Measurements from ENCODE around the gene PIGP. TPM values are rescaled to one million over a fixed set of nuclear protein-coding genes. Genes with fewer than 3 reads are reported as not detected.
A peak's percentile ranks its signal among the peaks of the same experiment; 100 is the strongest.

PIGP gene
- polyA plus RNA-seq, 1 donor: 36.8 TPM

DNA sequence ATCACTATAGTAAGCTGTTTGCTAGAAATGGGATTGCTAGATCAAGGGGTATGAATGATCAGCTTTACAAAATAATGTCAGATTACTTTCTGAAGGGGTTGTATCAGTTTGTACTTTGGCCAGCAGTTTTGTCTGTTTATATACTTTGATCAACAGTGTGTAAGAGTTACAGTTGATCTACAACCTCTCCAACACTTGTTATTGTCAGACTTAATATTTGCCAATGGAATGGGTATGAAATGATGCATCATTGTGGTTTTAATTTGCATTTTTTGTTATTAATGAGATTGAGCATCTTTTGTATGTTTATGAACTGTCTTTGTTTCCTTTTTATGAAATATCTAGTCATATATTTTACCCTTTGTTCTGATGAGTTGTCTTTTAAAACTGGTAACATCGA, 4.5 kb upstream of the PIGP start:
- no peak for DNase-seq
- WGBS (ENCODE audit: insufficient coverage, low lambda C conversion rate): 100% methylated on average over 1 of the region's 1 CpG
- Histone ChIP-seq H3K27ac (ENCODE audit: low read length) (no peak overlapping the region), H3K9me3 (ENCODE audit: control insufficient read depth, low read depth, low read length) (peaks cover 6% of the 10 kb centered on the region), H3K4me1 (ENCODE audit: control insufficient read depth, insufficient read depth, low read length) (no peaks in the 10 kb centered on the region), H3K36me3 (ENCODE audit: control insufficient read depth, insufficient read depth, low read length) (no peaks in the 10 kb centered on the region), H3K27me3 (ENCODE audit: control insufficient read depth, insufficient read depth, low read length) (no peaks in the 10 kb centered on the region), H3K4me3 (ENCODE audit: low read length) (no peak overlapping the region)

GRCh38 chr21:37076087-37076850, 3.4 kb upstream of the PIGP start:
- H3K27me3 ChIP-seq (ENCODE audit: control insufficient read depth, insufficient read depth, low read length): no peaks in the 10 kb centered on the region
- no peak overlapping the region for H3K27ac ChIP-seq (ENCODE audit: low read length)
- H3K4me3 ChIP-seq (ENCODE audit: low read length): no peak overlapping the region
- H3K9me3 ChIP-seq (ENCODE audit: control insufficient read depth, low read depth, low read length): peaks cover 6% of the 10 kb centered on the region
- no CpG with 5 or more reads among the region's 4 CpGs for whole genome bisulfite sequencing (ENCODE audit: insufficient coverage, low lambda C conversion rate)
- H3K36me3 ChIP-seq (ENCODE audit: control insufficient read depth, insufficient read depth, low read length): no peaks in the 10 kb centered on the region
- H3K4me1 ChIP-seq (ENCODE audit: control insufficient read depth, insufficient read depth, low read length): peaks cover 6% of the 10 kb centered on the region
- DNase-seq: no peak

- 13% methylated on average over 1 of the region's 4 CpGs for WGBS (ENCODE audit: insufficient coverage, low lambda C conversion rate)
- H3K4me1 ChIP-seq (ENCODE audit: control insufficient read depth, insufficient read depth, low read length): peaks cover 7% of the 10 kb centered on the region
- H3K27ac ChIP-seq (ENCODE audit: low read length): no peak overlapping the region
- no peaks in the 10 kb centered on the region for H3K36me3 ChIP-seq (ENCODE audit: control insufficient read depth, insufficient read depth, low read length)
- H3K4me3 ChIP-seq (ENCODE audit: low read length): no peak overlapping the region
- DNase-seq: no peak
- peaks cover 6% of the 10 kb centered on the region for H3K9me3 ChIP-seq (ENCODE audit: control insufficient read depth, low read depth, low read length)
- H3K27me3 ChIP-seq (ENCODE audit: control insufficient read depth, insufficient read depth, low read length): no peaks in the 10 kb centered on the region
These were observed 2.4 kb upstream of the PIGP start for GRCh38 chr21:37075214-37075770.

- Histone ChIP-seq H3K27me3 (ENCODE audit: control insufficient read depth, insufficient read depth, low read length) (no peaks in the 10 kb centered on the region), H3K4me1 (ENCODE audit: control insufficient read depth, insufficient read depth, low read length) (peaks cover 7% of the 10 kb centered on the region), H3K4me3 (ENCODE audit: low read length) (peak overlapping the region; percentile 95), H3K9me3 (ENCODE audit: control insufficient read depth, low read depth, low read length) (peaks cover 5% of the 10 kb centered on the region), H3K27ac (ENCODE audit: low read length) (no peak overlapping the region), H3K36me3 (ENCODE audit: control insufficient read depth, insufficient read depth, low read length) (peaks cover 3% of the 10 kb centered on the region)
- no peak for DNase-seq
- WGBS (ENCODE audit: insufficient coverage, low lambda C conversion rate): 29% methylated on average over 5 of the region's 9 CpGs
These were observed 1.7 kb upstream of the PIGP start for GRCh38 chr21:37074546-37074945.

GRCh38 chr21:37074197-37074510, 1.3 kb upstream of the PIGP start:
- Histone ChIP-seq H3K4me1 (ENCODE audit: control insufficient read depth, insufficient read depth, low read length) (peaks cover 7% of the 10 kb centered on the region), H3K27ac (ENCODE audit: low read length) (peak overlapping the region; percentile 93), H3K27me3 (ENCODE audit: control insufficient read depth, insufficient read depth, low read length) (no peaks in the 10 kb centered on the region), H3K36me3 (ENCODE audit: control insufficient read depth, insufficient read depth, low read length) (peaks cover 3% of the 10 kb centered on the region), H3K4me3 (ENCODE audit: low read length) (peak overlapping the region; percentile 95), H3K9me3 (ENCODE audit: control insufficient read depth, low read depth, low read length) (peaks cover 2% of the 10 kb centered on the region)
- peak in 1 of 2 donors; percentile 10 for DNase-seq
- WGBS (ENCODE audit: insufficient coverage, low lambda C conversion rate): no CpG with 5 or more reads among the region's 13 CpGs

DNA sequence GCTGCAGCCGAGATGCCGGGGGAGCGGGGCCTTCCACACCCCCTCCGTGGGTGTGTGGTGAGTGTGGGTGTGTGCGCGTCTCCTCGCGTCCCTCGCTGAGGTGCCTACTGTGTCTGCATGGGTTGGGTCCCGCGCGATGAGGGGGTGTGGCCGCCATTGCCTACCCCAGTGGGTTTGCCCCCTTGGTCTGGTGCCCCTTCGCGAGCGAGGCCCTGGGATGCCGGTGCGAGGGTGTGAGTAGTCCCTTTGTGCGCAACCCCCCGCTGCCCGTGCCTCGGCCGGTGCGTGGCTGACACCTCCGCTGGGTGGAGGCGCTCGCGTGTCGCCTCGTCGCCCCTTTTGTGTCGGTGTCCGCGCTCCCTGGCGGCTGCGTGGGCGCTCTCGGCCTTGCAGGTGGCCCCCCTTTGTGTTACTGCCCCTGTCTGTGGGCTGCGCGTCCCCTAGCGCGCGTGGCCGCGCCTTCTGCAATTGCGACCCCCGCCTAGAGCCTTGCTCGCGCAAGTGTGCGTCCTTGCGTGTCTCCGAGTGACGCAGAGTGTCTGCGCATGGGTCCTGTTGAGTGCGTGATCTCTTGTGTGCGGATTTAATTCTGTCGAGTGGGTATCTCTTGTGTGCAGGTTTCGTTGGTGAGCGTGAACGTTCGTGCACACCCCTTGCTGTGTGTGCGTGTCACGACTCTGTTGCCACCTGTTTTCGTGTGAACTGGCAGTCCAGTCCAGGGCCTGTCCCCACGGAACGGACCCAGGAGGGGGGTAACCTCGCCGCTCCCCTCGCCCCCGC, 736 bp upstream of the PIGP start:
- Histone ChIP-seq H3K9me3 (ENCODE audit: control insufficient read depth, low read depth, low read length) (no peaks in the 10 kb centered on the region), H3K27ac (ENCODE audit: low read length) (peak overlapping the region; percentile 93), H3K4me3 (ENCODE audit: low read length) (peak overlapping the region; percentile 95), H3K36me3 (ENCODE audit: control insufficient read depth, insufficient read depth, low read length) (peaks cover 8% of the 10 kb centered on the region), H3K27me3 (ENCODE audit: control insufficient read depth, insufficient read depth, low read length) (no peaks in the 10 kb centered on the region), H3K4me1 (ENCODE audit: control insufficient read depth, insufficient read depth, low read length) (peaks cover 7% of the 10 kb centered on the region)
- DNase-seq: peak; percentile 56 to 72
- no CpG with 5 or more reads among the region's 70 CpGs for WGBS (ENCODE audit: insufficient coverage, low lambda C conversion rate)

GRCh38 chr21:37072274-37072987, 440 bp downstream of the PIGP start:
- no peaks in the 10 kb centered on the region for H3K27me3 ChIP-seq (ENCODE audit: control insufficient read depth, insufficient read depth, low read length)
- WGBS (ENCODE audit: insufficient coverage, low lambda C conversion rate): no CpG with 5 or more reads among the region's 54 CpGs
- DNase-seq: peak in 1 of 2 donors; percentile 75

GRCh38 chr21:37071561-37072273, 1.2 kb downstream of the PIGP start:
- no peaks in the 10 kb centered on the region for H3K9me3 ChIP-seq (ENCODE audit: control insufficient read depth, low read depth, low read length)
- peak; percentile 54 to 81 for DNase-seq
- H3K27ac ChIP-seq (ENCODE audit: low read length): peak overlapping the region; percentile 98
- no peaks in the 10 kb centered on the region for H3K27me3 ChIP-seq (ENCODE audit: control insufficient read depth, insufficient read depth, low read length)
- peaks cover 7% of the 10 kb centered on the region for H3K4me1 ChIP-seq (ENCODE audit: control insufficient read depth, insufficient read depth, low read length)
- peak overlapping the region; percentile 85 for H3K4me3 ChIP-seq (ENCODE audit: low read length)
- 19% methylated on average over 4 of the region's 12 CpGs for WGBS (ENCODE audit: insufficient coverage, low lambda C conversion rate)
- peaks cover 11% of the 10 kb centered on the region for H3K36me3 ChIP-seq (ENCODE audit: control insufficient read depth, insufficient read depth, low read length)

More at GRCh38 chr21:37072274-37072987, 440 bp downstream of the PIGP start:
- H3K4me3 ChIP-seq (ENCODE audit: low read length): peak overlapping the region; percentile 85
- H3K4me1 ChIP-seq (ENCODE audit: control insufficient read depth, insufficient read depth, low read length): peaks cover 7% of the 10 kb centered on the region
- H3K36me3 ChIP-seq (ENCODE audit: control insufficient read depth, insufficient read depth, low read length): peaks cover 11% of the 10 kb centered on the region
- H3K27ac ChIP-seq (ENCODE audit: low read length): peak overlapping the region; percentile 98
- H3K9me3 ChIP-seq (ENCODE audit: control insufficient read depth, low read depth, low read length): no peaks in the 10 kb centered on the region

GRCh38 chr21:37065561-37066177, 7.2 kb downstream of the PIGP start:
- WGBS (ENCODE audit: insufficient coverage, low lambda C conversion rate): 87% methylated on average over 6 of the region's 9 CpGs
- no peak overlapping the region for H3K27ac ChIP-seq (ENCODE audit: low read length)
- H3K4me3 ChIP-seq (ENCODE audit: low read length): no peak overlapping the region
- no peak for DNase-seq
- H3K4me1 ChIP-seq (ENCODE audit: control insufficient read depth, insufficient read depth, low read length): peaks cover 1% of the 10 kb centered on the region
- H3K36me3 ChIP-seq (ENCODE audit: control insufficient read depth, insufficient read depth, low read length): peaks cover 12% of the 10 kb centered on the region
- no peaks in the 10 kb centered on the region for H3K9me3 ChIP-seq (ENCODE audit: control insufficient read depth, low read depth, low read length)
- H3K27me3 ChIP-seq (ENCODE audit: control insufficient read depth, insufficient read depth, low read length): no peaks in the 10 kb centered on the region
